GM21737 (cell line): Measurements from ENCODE around the gene OSBPL9.
"Not testable (repeated sequence)": the region's sequence is repeated elsewhere in the genome, so short reads cannot be mapped to it uniquely, and the experiment has no call there.

Source experiments
- ATAC-seq: cut with Tn5 transposase; IDR thresholded peaks from one replicate; pipeline ENCODE4 v1.9.1; 2021; ENCODE audit warnings: mild to moderate bottlenecking, moderate library complexity; ENCODE audit not compliant: unreplicated experiment

The OSBPL9 gene

GRCh38 chr1:51663721-51664120 lies 46.8 kb downstream of the OSBPL9 start:
- no peak for ATAC-seq

- ATAC-seq: no peak
Measured at GRCh38 chr1:51664421-51665240, 47.7 kb downstream of the OSBPL9 start.

GRCh38 chr1:51666478-51666877 lies 49.6 kb downstream of the OSBPL9 start:
- ATAC-seq: no peak

- no peak for ATAC-seq
Measured at GRCh38 chr1:51667561-51667960, 50.7 kb downstream of the OSBPL9 start.

- no peak for ATAC-seq
Measured at GRCh38 chr1:51669272-51669671, 52.4 kb downstream of the OSBPL9 start.

- ATAC-seq: no peak
Measured at GRCh38 chr1:51669816-51670215, 52.9 kb downstream of the OSBPL9 start.

GRCh38 chr1:51671527-51672325 lies 54.8 kb downstream of the OSBPL9 start:
- ATAC-seq: no peak

GRCh38 chr1:51673279-51673678 lies 56.4 kb downstream of the OSBPL9 start:
- no peak for ATAC-seq

GRCh38 chr1:51675177-51675780 lies 58.4 kb downstream of the OSBPL9 start:
- no peak for ATAC-seq

- no peak for ATAC-seq
Measured at GRCh38 chr1:51679435-51679834, 62.5 kb downstream of the OSBPL9 start.

- ATAC-seq: no peak
Measured at GRCh38 chr1:51684776-51685175, 67.9 kb downstream of the OSBPL9 start.

GRCh38 chr1:51686450-51686849 lies 69.6 kb downstream of the OSBPL9 start:
- ATAC-seq: no peak

- ATAC-seq: no peak
Measured at GRCh38 chr1:51689075-51689440, 72.2 kb downstream of the OSBPL9 start.

- ATAC-seq: no peak
Measured at GRCh38 chr1:51689643-51690042, 72.8 kb downstream of the OSBPL9 start.

GRCh38 chr1:51690285-51690961 lies 73.5 kb downstream of the OSBPL9 start:
- no peak for ATAC-seq

- no peak for ATAC-seq
Measured at GRCh38 chr1:51691920-51692319, 75.0 kb downstream of the OSBPL9 start.

- ATAC-seq: no peak
Measured at GRCh38 chr1:51693419-51694155, 76.7 kb downstream of the OSBPL9 start.

GRCh38 chr1:51697166-51697565 lies 80.3 kb downstream of the OSBPL9 start:
- no peak for ATAC-seq

- ATAC-seq: no peak
Measured at GRCh38 chr1:51699391-51699790, 82.5 kb downstream of the OSBPL9 start.

- ATAC-seq: not testable (repeated sequence)
Measured at GRCh38 chr1:51701782-51702181, 84.9 kb downstream of the OSBPL9 start.
